Lung (tissue), 12 donors: Measurements from ENCODE around the gene CMIP. TPM values are rescaled to one million over a fixed set of nuclear protein-coding genes. Genes with fewer than 3 reads are reported as not detected.
A peak's percentile ranks its signal among the peaks of the same experiment; 100 is the strongest.

Experiments
- ATAC-seq: fragments of 200-7000 bp; cut with Tn5 transposase; one replicate; pipeline ENCODE4 v1.9.1; 2020; ENCODE audit warnings: moderate number of reproducible peaks; ENCODE audit not compliant: insufficient read depth, low FRiP score
- DNase-seq, 3 donors: peaks; one replicate each; pipeline ENCODE4 v3.0.0-alpha.2; 2013 to 2017
- H3K27ac ChIP-seq, 2 donors: one replicate each; pipeline ENCODE4 v1.5.1; 2013; ENCODE audit warnings: mild to moderate bottlenecking in 2 of 2, moderate library complexity in 2 of 2, control low read depth in 1 of 2, inconsistent platforms in 1 of 2, low read depth in 1 of 2, low read length in 1 of 2
- H3K27me3 ChIP-seq, 3 donors: one replicate each; pipeline ENCODE4 v1.5.1; 2013; ENCODE audit warnings: low read length in 2 of 3; ENCODE audit not compliant: control insufficient read depth in 3 of 3, insufficient read depth in 3 of 3
- H3K36me3 ChIP-seq, 4 donors: one replicate each; pipeline ENCODE4 v1.5.1; 2013; ENCODE audit warnings: low read length in 4 of 4, mild to moderate bottlenecking in 1 of 4, moderate library complexity in 1 of 4; ENCODE audit not compliant: control insufficient read depth in 4 of 4, insufficient read depth in 4 of 4
- H3K4me1 ChIP-seq, 5 donors: one replicate each; pipeline ENCODE4 v1.5.1; 2013; ENCODE audit warnings: low read length in 5 of 5, mild to moderate bottlenecking in 2 of 5, moderate library complexity in 1 of 5; ENCODE audit not compliant: control insufficient read depth in 5 of 5, insufficient read depth in 5 of 5
- H3K4me3 ChIP-seq: one replicate; pipeline ENCODE4 v1.5.1; 2013; ENCODE audit warnings: mild to moderate bottlenecking, control low read depth, moderate library complexity
- H3K9ac ChIP-seq, 2 donors: one replicate each; pipeline ENCODE4 v1.5.1; 2013; ENCODE audit warnings: low read length in 2 of 2, control low read depth in 1 of 2; ENCODE audit not compliant: insufficient read depth in 1 of 2
- H3K9me3 ChIP-seq, 4 donors: one replicate each; pipeline ENCODE4 v1.5.1; 2013; ENCODE audit warnings: low read length in 3 of 4, mild to moderate bottlenecking in 1 of 4, moderate library complexity in 1 of 4; ENCODE audit not compliant: control insufficient read depth in 4 of 4, insufficient read depth in 3 of 4
- CTCF ChIP-seq: IDR thresholded peaks from 2 replicates; pipeline ENCODE4 v1.5.1; 2012; ENCODE audit warnings: mild to moderate bottlenecking; ENCODE audit errors: control extremely low read depth, extremely low read depth
- WGBS, 2 donors: extraction: QIAGEN DNeasy Blood & Tissue Kit; methylation state at CpG; one replicate each; pipeline ENCODE4 v1.1.7; 2013; 5-methylcytosine and 5-hydroxymethylcytosine counted together
- polyA plus RNA-seq, 2 donors: library from polyadenylated mRNA; stranded (reverse); fragments of 200-250 nt; gene quantifications; one replicate each; pipeline ENCODE4 v1.2.1, GENCODE V29; 2013
- total RNA-seq, 2 donors: library from RNA; depleted of rRNA in 1 of 2; stranded (reverse); fragments of >200 nt in 1 of 2; gene quantifications; one replicate each; pipeline ENCODE4 v1.2.1, GENCODE V29; 2014 to 2021
- donor health status: control.
- donor health status: control.
- donor health status: Bipolar disorder and iron deficiency.
- donor health status: healthy.
- donor health status: DM: yes; HTN: yes; CAD: no.

The CMIP gene
- total and polyA plus RNA-seq, 4 donors: 11.8 to 80.5 (median 48.6) TPM

- no peak for TF ChIP-seq CTCF
- peaks cover 0 to 26% (median 14%) of the 10 kb centered on the region in 5 donors for H3K4me1 ChIP-seq
- ATAC-seq (no peak), DNase-seq (no peak)
- peak overlapping the region; percentile 84 for H3K4me3 ChIP-seq
- H3K9me3 ChIP-seq: no peaks in the 10 kb centered on the region
- H3K27me3 ChIP-seq: no peaks in the 10 kb centered on the region
- peak overlapping the region in 1 of 2 donors; percentile 94 for H3K27ac ChIP-seq
- H3K9ac ChIP-seq: peak overlapping the region in 1 of 2 donors; percentile 21
- no peaks in the 10 kb centered on the region for H3K36me3 ChIP-seq
- 18 to 27% methylated on average over 14 of the region's 14 CpGs for WGBS, 2 donors
Measured at GRCh38 chr16:81446907-81447268, 2.3 kb downstream of the CMIP start.

- no peaks in the 10 kb centered on the region for H3K36me3 ChIP-seq
- peak; percentile 28 for ATAC-seq
- peak overlapping the region in 1 of 2 donors; percentile 94 for H3K27ac ChIP-seq
- H3K9ac ChIP-seq: peak overlapping the region in 1 of 2 donors; percentile 8
- H3K9me3 ChIP-seq: no peaks in the 10 kb centered on the region
- 28 to 34% methylated on average over 17 of the region's 17 CpGs for WGBS, 2 donors
- DNase-seq: no peak
- no peaks in the 10 kb centered on the region for H3K27me3 ChIP-seq
- no peak for TF ChIP-seq CTCF
- H3K4me1 ChIP-seq: peaks cover 0 to 27% (median 18%) of the 10 kb centered on the region in 5 donors
- H3K4me3 ChIP-seq: peak overlapping the region; percentile 29
Measured at GRCh38 chr16:81447383-81448101, 2.9 kb downstream of the CMIP start.

DNA sequence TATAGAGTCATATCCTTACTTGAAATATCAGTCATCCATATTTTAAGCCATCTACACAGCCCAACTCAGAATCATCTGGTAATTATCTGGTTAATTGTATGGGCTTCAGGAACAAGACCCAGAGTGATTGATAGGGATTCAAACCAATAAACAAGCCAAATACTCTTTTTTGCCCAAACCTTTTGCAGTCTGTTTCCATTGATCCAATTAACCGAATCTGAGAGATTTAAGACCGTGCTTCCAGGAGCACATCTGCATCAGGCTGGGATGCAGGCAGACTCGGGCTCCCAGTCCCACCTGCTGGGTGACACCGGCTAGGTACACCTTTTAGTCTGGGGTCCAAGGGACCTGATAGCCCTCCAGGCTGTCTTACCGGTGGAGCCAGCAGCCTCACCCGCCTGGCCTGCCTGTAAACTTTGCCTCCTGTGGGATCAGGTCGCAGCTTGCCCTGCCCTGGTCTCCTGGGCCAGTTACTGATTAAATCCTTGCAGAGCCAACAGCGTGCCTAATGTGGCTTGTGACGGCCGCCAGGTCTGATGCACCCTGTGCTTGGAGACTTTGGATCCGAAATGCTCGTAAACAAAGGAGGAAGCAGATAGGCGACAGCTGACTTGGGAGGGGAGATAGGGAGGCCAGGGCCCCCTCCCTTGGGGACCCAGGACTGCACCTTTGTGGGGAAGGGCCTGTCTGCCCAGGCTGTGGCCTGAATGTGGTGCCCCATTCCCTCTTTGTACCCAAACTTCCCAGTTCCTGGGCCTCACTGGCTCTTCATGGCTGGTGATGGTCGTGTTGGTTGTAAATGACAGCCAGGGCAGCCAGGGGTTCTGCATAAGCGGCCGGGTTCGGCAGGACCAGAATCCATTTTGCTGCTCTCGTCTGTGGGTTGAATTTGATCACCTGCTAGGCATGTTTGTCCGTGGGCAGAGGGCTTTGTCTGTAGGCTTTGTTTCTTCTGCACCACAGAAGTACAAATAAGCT is 3.8 kb downstream of the CMIP start:
- H3K9me3 ChIP-seq: no peaks in the 10 kb centered on the region
- no peaks in the 10 kb centered on the region for H3K36me3 ChIP-seq
- WGBS, 2 donors: 66 to 73% methylated on average over 19 of the region's 19 CpGs
- no peak for DNase-seq
- no peak for ATAC-seq
- H3K4me1 ChIP-seq: peaks cover 0 to 36% (median 19%) of the 10 kb centered on the region in 5 donors
- no peak for TF ChIP-seq CTCF
- H3K27me3 ChIP-seq: no peaks in the 10 kb centered on the region
- H3K9ac ChIP-seq: peak overlapping the region in 1 of 2 donors; percentile 8
- no peak overlapping the region for H3K4me3 ChIP-seq
- H3K27ac ChIP-seq: peak overlapping the region in 1 of 2 donors; percentile 57
